IMR-90 (cell line): ENCODE results near the gene SLC4A4. TPM values are rescaled to one million over a fixed set of nuclear protein-coding genes. Genes with fewer than 3 reads are reported as not detected.

Source experiments
- ATAC-seq: fragments of 200-7000 bp; cut with Tn5 transposase; 2 replicates; pipeline ENCODE4 v1.9.1; 2020; ENCODE audit warnings: low read depth, mild to moderate bottlenecking, moderate library complexity
- BruUV-seq: library from RNA; stranded (reverse); fragments of 400-500 nt; replicated peaks from 2 replicates; lab custom pipeline; 2021; lab: Mats Ljungman, UMichigan
- CTCF ChIA-PET: fragments of 300-600 bp; formaldehyde crosslinking; extraction: SDS; loops from one replicate; lab custom pipeline; 2021; ENCODE audit warnings: antibody characterized with exemption; lab: Yijun Ruan, JAX
- POLR2A ChIA-PET: fragments of 300-600 bp; sonication (Branson Sonifier 250); formaldehyde crosslinking; loops from one replicate; lab custom pipeline; 2022; ENCODE audit warnings: antibody characterized with exemption; ENCODE audit not compliant: unreplicated experiment; lab: Charles Lee
- DNase-seq: peaks from one replicate; pipeline ENCODE4 v3.0.0; 2013
- H2AFZ ChIP-seq: replicated peaks from 2 replicates; pipeline ENCODE3; 2013; ENCODE audit warnings: low read length, mild to moderate bottlenecking; ENCODE audit not compliant: poor library complexity
- H2AK5ac ChIP-seq: 2 replicates; pipeline ENCODE4 v1.6.1; 2013; ENCODE audit warnings: low read depth, low read length, inconsistent platforms
- H2AK9ac ChIP-seq: replicated peaks from 2 replicates; pipeline ENCODE3; 2013; ENCODE audit warnings: mild to moderate bottlenecking, low read depth, low read length, moderate library complexity; ENCODE audit not compliant: poor library complexity
- H2BK120ac ChIP-seq: 2 replicates; pipeline ENCODE4 v1.6.1; 2013; ENCODE audit warnings: low read depth, low read length, inconsistent platforms
- H2BK15ac ChIP-seq: 3 replicates; pipeline ENCODE4 v1.6.1; 2013; ENCODE audit warnings: low read depth, low read length, inconsistent platforms
- H2BK20ac ChIP-seq: 2 replicates; pipeline ENCODE4 v1.6.1; 2013; ENCODE audit warnings: low read depth, mild to moderate bottlenecking, inconsistent platforms, low read length, moderate library complexity
- H2BK5ac ChIP-seq: 2 replicates; pipeline ENCODE4 v1.6.1; 2013; ENCODE audit warnings: mild to moderate bottlenecking, low read depth, low read length, inconsistent platforms; ENCODE audit not compliant: poor library complexity, severe bottlenecking
- H3K14ac ChIP-seq: replicated peaks from 2 replicates; pipeline ENCODE4 v1.6.1; 2013; ENCODE audit warnings: low read depth, low read length, inconsistent platforms
- H3K18ac ChIP-seq: 2 replicates; pipeline ENCODE4 v1.6.1; 2013; ENCODE audit warnings: low read depth, low read length, control low read depth
- H3K23ac ChIP-seq: 2 replicates; pipeline ENCODE4 v1.6.1; 2013; ENCODE audit warnings: low read depth, low read length, inconsistent platforms
- H3K27ac ChIP-seq: 2 replicates; pipeline ENCODE4 v1.5.1; 2013; ENCODE audit warnings: mild to moderate bottlenecking, control low read depth, low read length; ENCODE audit not compliant: insufficient read depth
- H3K27me3 ChIP-seq: 2 replicates; pipeline ENCODE4 v1.6.1; 2013; ENCODE audit warnings: low read length; ENCODE audit not compliant: control insufficient read depth, insufficient read depth
- H3K36me3 ChIP-seq: 2 replicates; pipeline ENCODE4 v1.6.1; 2013; ENCODE audit warnings: low read length, mixed read lengths; ENCODE audit not compliant: control insufficient read depth, insufficient read depth
- H3K4ac ChIP-seq: 2 replicates; pipeline ENCODE4 v1.6.1; 2013; ENCODE audit warnings: low read depth, low read length, inconsistent platforms
- H3K4me1 ChIP-seq: 2 replicates; pipeline ENCODE4 v1.6.1; 2013; ENCODE audit warnings: low read length, mixed read lengths; ENCODE audit not compliant: control insufficient read depth, insufficient read depth
- H3K4me2 ChIP-seq: 2 replicates; pipeline ENCODE4 v1.6.1; 2013; ENCODE audit warnings: low read depth, mild to moderate bottlenecking, control low read depth, low read length, moderate library complexity
- H3K4me3 ChIP-seq: 2 replicates; pipeline ENCODE4 v1.5.1; 2013; ENCODE audit warnings: low read depth, mild to moderate bottlenecking, control low read depth, low read length, moderate library complexity; ENCODE audit not compliant: insufficient read depth
- H3K56ac ChIP-seq: 2 replicates; pipeline ENCODE4 v1.6.1; 2013; ENCODE audit warnings: low read length, inconsistent platforms; ENCODE audit not compliant: insufficient read depth; ENCODE audit errors: extremely low read depth
- H3K79me1 ChIP-seq, 2 experiments: 2 replicates each; pipeline ENCODE4 v1.6.1; 2013; ENCODE audit warnings: low read length in 2 of 2, inconsistent platforms in 1 of 2, low read depth in 1 of 2
- H3K9ac ChIP-seq: 2 replicates; pipeline ENCODE4 v1.6.1; 2013; ENCODE audit warnings: low read depth, low read length, control low read depth
- H3K9me1 ChIP-seq: 2 replicates; pipeline ENCODE4 v1.6.1; 2013; ENCODE audit warnings: low read length, inconsistent platforms; ENCODE audit not compliant: insufficient read depth
- H3K9me3 ChIP-seq: 2 replicates; pipeline ENCODE4 v1.6.1; 2013; ENCODE audit warnings: low read length; ENCODE audit not compliant: control insufficient read depth, insufficient read depth
- H4K20me1 ChIP-seq: 2 replicates; pipeline ENCODE4 v1.6.1; 2013; ENCODE audit warnings: low read length, inconsistent platforms; ENCODE audit not compliant: insufficient read depth
- H4K5ac ChIP-seq: 2 replicates; pipeline ENCODE4 v1.6.1; 2013; ENCODE audit warnings: mild to moderate bottlenecking, low read depth, low read length, control low read depth
- H4K8ac ChIP-seq, 2 experiments: 2 replicates each; pipeline ENCODE4 v1.6.1; 2013; ENCODE audit warnings: low read depth in 2 of 2, low read length in 2 of 2, control low read depth in 1 of 2, inconsistent platforms in 1 of 2
- H4K91ac ChIP-seq: 2 replicates; pipeline ENCODE4 v1.6.1; 2013; ENCODE audit warnings: low read depth, low read length, inconsistent platforms; ENCODE audit not compliant: insufficient read depth
- CHD1 ChIP-seq: IDR thresholded peaks from 2 replicates; pipeline ENCODE4 v1.6.1; 2012; ENCODE audit warnings: low read depth, low read length, improper control_type of control experiment
- POLR2A ChIP-seq: IDR thresholded peaks from 2 replicates; pipeline ENCODE4 v1.6.1; 2012; ENCODE audit warnings: mild to moderate bottlenecking, low read depth, low read length
- dilution Hi-C: fragments of 300-500 bp; cut with HindIII; formaldehyde crosslinking; loops from one replicate; pipeline ENCODE4 v1.14.3; 2018; ENCODE audit warnings: low sequenced_read_pairs; ENCODE audit not compliant: unreplicated experiment
- in situ Hi-C: fragments of 300-500 bp; cut with MboI; formaldehyde crosslinking; loops from 3 replicates; pipeline ENCODE4 v1.14.3; 2019; ENCODE audit warnings: low sequenced_read_pairs, inconsistent platforms, mixed read lengths
- intact Hi-C: fragments of 100-400 bp; cut with micrococcal nuclease; formaldehyde crosslinking; loops from 2 replicates; pipeline ENCODE4 v1.10.0; 2022
- polyA plus RNA-seq, 3 experiments: library from polyadenylated mRNA; depleted of rRNA; stranded (reverse); fragments of >200 nt; gene quantifications; 2 replicates each; pipeline ENCODE4 v1.2.3, GENCODE V29; 2012; ENCODE audit warnings: low replicate concordance in 1 of 3
- total RNA-seq: library from RNA; depleted of rRNA; stranded (reverse); fragments of >200 nt; gene quantifications from 2 replicates; pipeline ENCODE4 v1.2.3, GENCODE V29; 2012

Gene SLC4A4
- total and polyA plus RNA-seq, 2 of the 4 experiments (the other 2 are of a cell fraction): 5.6 to 16.8 TPM

DNA sequence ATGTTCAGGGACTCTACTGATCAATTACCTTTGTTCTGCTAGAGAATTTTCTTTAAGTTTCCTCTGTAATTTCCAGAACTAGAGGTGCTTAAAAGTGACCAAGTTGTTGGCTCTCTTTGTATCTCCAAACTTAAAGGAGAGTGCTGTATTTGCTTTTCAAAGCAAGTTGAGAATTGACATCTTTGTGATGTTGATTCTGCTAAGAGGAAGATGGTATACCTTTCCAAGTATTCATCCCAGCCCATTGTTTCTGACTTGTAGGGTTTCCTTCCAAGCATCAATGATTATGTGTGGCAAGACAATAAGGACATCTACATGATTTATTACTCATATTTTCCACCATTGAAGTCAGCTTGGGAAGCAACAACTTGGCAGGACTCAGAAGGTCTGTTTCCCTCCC, 254.5 kb downstream of the SLC4A4 start:
- H3K9me3 ChIP-seq: no peaks in the 10 kb centered on the region
- DNase-seq (no peak), ATAC-seq (no peak)
- H3K56ac ChIP-seq: no peak overlapping the region
- peaks cover 1% of the 10 kb centered on the region; the same call in 1 of the 2 replicates for H3K4me1 ChIP-seq
- H3K4me2 ChIP-seq: no peak overlapping the region
- no peak overlapping the region for H3K23ac ChIP-seq
- dilution Hi-C loops: no loop called here
- H3K9ac ChIP-seq: no peak overlapping the region
- H3K9me1 ChIP-seq: no peaks in the 10 kb centered on the region
- no peak overlapping the region for H3K14ac ChIP-seq
- H2BK120ac ChIP-seq: no peak overlapping the region
- no peak overlapping the region for H3K4me3 ChIP-seq
- no peak overlapping the region for H3K4ac ChIP-seq
- no peaks in the 10 kb centered on the region for H4K20me1 ChIP-seq
- CTCF ChIA-PET: interaction anchor here (1.1 kb wide), 1 partner anchor 13 kb away, joined by 3 read pairs; no protein-coding TSS in a partner anchor
- H4K91ac ChIP-seq: no peak overlapping the region
- no peak overlapping the region for H2BK5ac ChIP-seq
- H2BK15ac ChIP-seq: no peak overlapping the region
- in situ Hi-C loops: loop anchor here (10.0 kb wide), 1 partner anchor 61 kb away; no protein-coding TSS in a partner anchor
- H2AFZ ChIP-seq: no peak overlapping the region
- no peak overlapping the region for H2AK5ac ChIP-seq
- H4K8ac ChIP-seq: no peak overlapping the region
- BruUV-seq: no TSS peak
- H4K5ac ChIP-seq: no peak overlapping the region
- intact Hi-C loops: no loop called here
- H2AK9ac ChIP-seq: no peak overlapping the region
- no peaks in the 10 kb centered on the region for H3K79me1 ChIP-seq
- no peaks in the 10 kb centered on the region for H3K36me3 ChIP-seq
- peaks cover 1% of the 10 kb centered on the region; the same call in 1 of the 2 replicates for H3K27me3 ChIP-seq
- H3K18ac ChIP-seq: no peak overlapping the region
- no peak overlapping the region for H3K27ac ChIP-seq
- H2BK20ac ChIP-seq: no peak overlapping the region
- POLR2A ChIA-PET: no interaction called here
- TF ChIP-seq POLR2A (no peak), CHD1 (no peak)
